SJCRH30 (cell line): ENCODE results near the gene LRRC28. TPM values are rescaled to one million over a fixed set of nuclear protein-coding genes. Genes with fewer than 3 reads are reported as not detected.
A peak's percentile ranks its signal among the peaks of the same experiment; 100 is the strongest.
"Not testable (repeated sequence)": the region's sequence is repeated elsewhere in the genome, so short reads cannot be mapped to it uniquely, and the experiment has no call there.

ENCODE experiments used
- DNase-seq, 2 experiments: peaks; one replicate each; pipeline ENCODE4 v3.0.0-alpha.2; 2015 to 2020
- H3K27ac ChIP-seq: fragments of 250-450 bp; sonication (Bioruptor Pico); 2 replicates; pipeline ENCODE4 v1.5.1; 2020; ENCODE audit warnings: mild to moderate bottlenecking, moderate library complexity
- H3K27me3 ChIP-seq: fragments of 250-450 bp; sonication (Bioruptor Pico); 2 replicates; pipeline ENCODE4 v1.5.1; 2020; ENCODE audit warnings: mild to moderate bottlenecking, moderate library complexity
- H3K36me3 ChIP-seq: fragments of 250-450 bp; sonication (Bioruptor Pico); 2 replicates; pipeline ENCODE4 v1.5.1; 2020; ENCODE audit warnings: mild to moderate bottlenecking, moderate library complexity
- H3K4me1 ChIP-seq: fragments of 250-450 bp; sonication (Bioruptor Pico); 2 replicates; pipeline ENCODE4 v1.5.1; 2020; ENCODE audit warnings: mild to moderate bottlenecking, moderate library complexity
- H3K4me3 ChIP-seq: fragments of 250-450 bp; sonication (Bioruptor Pico); 2 replicates; pipeline ENCODE4 v1.5.1; 2020; ENCODE audit warnings: mild to moderate bottlenecking, moderate library complexity
- H3K9me3 ChIP-seq: fragments of 250-450 bp; sonication (Bioruptor Pico); replicated peaks from 2 replicates; pipeline ENCODE4 v1.5.1; 2020; ENCODE audit warnings: mild to moderate bottlenecking, moderate library complexity
- total RNA-seq: library from RNA; depleted of rRNA; stranded (reverse); fragments of >200 nt; shearing (Covaris generic); gene quantifications from 2 replicates; pipeline ENCODE4 v1.2.3, GENCODE V29; 2014; rRNA removed

Gene LRRC28
- 18.6 and 19.4 TPM in 2 replicates for total RNA-seq

DNA sequence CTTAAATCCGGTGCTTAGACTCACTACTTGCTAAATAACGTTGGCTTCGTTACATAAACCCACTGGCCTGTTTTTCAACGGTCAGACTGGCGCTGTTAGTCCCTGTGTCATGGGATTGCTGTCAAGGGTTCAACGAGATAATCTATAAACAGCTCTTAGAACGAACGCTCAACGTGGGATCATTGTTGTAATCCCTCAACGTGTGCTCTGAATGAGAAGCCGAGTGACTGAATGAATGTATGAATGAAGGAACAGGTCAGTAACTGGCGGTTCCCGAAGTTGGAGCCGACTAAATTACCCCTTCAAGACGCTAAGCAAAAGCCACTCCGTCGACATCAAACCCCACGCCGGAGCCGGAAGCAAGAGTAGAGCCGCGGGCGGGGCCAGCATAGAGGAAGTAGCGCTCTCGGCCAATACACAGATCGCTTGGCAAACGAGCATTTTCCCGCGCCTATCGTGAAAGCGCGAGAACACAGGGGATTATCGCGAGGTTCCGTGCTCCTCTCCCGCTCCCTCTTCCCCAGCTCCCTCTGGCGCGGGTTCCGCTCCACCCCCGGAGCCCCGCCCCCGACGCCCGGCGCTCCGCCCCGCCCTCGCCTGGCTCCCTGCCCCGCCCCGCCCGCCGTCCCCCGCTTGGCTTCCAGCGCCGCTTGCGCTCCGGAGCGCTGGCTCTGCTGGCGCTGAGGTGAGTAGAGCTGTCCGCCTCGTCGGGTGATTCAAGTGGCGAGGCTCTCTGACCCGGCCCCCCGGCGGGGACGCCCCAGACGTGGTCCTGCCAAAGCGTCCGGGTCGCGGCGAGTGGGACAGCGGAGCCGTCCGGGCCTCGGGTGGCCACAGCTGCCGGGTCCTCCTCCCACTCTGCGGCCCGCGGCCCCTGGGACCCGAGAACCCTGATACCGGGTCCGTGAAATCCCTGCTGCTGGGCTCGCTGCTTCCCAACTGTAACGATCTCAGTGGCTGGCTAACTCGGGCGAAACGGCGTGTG is at the start of gene LRRC28:
TSS of gene LRRC28 (plus strand) at position 625 of the 985 bp plus-strand sequence. CDS start 4,477 bp downstream, outside the sequence.
- Histone ChIP-seq H3K4me3 (peak within 1 kb of the TSS; percentile 91), H3K9me3 (no peaks in the 10 kb centered on the region)

DNA sequence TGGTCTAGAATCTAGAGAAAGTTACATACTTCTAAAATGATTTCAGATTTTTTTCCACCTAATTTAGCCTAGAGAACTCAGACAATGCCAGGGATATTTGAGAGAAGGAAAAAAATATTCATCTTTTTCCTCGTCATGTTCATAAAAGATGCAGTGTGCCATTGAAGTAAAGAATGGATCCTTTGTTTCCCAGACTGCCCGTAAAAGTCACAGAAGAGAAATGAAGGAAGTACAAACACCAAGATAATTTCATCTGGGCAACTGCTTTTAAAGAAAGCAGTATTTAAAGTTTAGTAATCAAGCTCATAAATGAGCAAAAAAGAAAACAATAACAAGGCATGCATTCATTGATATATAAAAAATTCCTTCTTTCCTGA is 49.1 kb upstream of the LRRC28 start:
- H3K36me3 ChIP-seq = peaks cover 12% of the 10 kb centered on the region
- no peaks in the 10 kb centered on the region for H3K4me1 ChIP-seq
- no peak overlapping the region for H3K27ac ChIP-seq
- no peak for DNase-seq
- H3K4me3 ChIP-seq = no peak overlapping the region
- peaks cover 7% of the 10 kb centered on the region; the same call in 1 of the 2 replicates for H3K9me3 ChIP-seq
- H3K27me3 ChIP-seq = no peaks in the 10 kb centered on the region

More for the DNA sequence above, at the start of gene LRRC28:
- Histone ChIP-seq H3K27ac (peak within 1 kb of the TSS; percentile 80), H3K27me3 (no peaks in the 10 kb centered on the region), H3K4me1 (peaks cover 14% of the 10 kb centered on the region; the same call in 1 of the 2 replicates), H3K36me3 (no peaks in the 10 kb centered on the region)
- DNase-seq = peak; percentile 98 to 100

DNA sequence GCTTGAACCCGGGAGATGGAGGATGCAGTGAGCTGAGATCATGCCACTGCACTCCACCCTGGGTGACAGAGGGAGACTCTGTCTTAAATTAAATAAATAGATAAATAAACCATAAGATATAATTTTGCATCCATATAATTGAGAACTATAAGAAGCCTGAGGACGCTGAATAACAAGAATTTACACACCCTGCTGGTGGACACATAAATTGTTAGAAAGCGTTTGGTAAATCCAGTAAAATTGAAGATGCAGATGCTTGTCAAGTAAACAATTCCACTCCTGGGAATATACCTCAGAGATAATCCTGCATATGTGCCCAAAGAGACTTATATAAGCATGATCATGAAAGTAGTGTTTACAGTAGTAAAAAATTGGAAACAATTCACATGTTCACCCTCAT is 43.6 kb upstream of the LRRC28 start:
- H3K4me1 ChIP-seq = no peaks in the 10 kb centered on the region
- H3K27ac ChIP-seq = no peak overlapping the region
- peaks cover 7% of the 10 kb centered on the region; the same call in 1 of the 2 replicates for H3K9me3 ChIP-seq
- DNase-seq = no peak
- no peaks in the 10 kb centered on the region for H3K27me3 ChIP-seq
- H3K36me3 ChIP-seq = peaks cover 6% of the 10 kb centered on the region; the same call in 1 of the 2 replicates
- H3K4me3 ChIP-seq = no peak overlapping the region

DNA sequence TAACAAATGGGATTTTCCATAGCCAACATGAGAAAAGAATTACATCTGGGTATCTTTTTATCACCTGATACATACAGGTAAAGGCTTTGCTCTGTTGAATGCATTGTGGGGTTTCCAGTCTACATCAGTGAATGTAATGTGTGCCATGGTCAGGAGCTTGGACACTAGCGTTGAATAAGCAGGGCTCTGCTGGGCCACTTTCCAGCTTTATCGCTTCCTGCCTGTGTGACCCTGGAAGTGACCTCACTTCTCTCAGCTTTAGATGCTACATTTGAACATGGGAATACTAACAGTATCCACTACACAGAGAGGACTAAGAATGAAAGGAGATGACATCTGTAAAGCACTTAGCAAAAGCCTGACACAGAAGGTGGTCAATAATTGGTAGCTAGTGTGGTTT is 42.0 kb upstream of the LRRC28 start:
- no peak for DNase-seq

DNA sequence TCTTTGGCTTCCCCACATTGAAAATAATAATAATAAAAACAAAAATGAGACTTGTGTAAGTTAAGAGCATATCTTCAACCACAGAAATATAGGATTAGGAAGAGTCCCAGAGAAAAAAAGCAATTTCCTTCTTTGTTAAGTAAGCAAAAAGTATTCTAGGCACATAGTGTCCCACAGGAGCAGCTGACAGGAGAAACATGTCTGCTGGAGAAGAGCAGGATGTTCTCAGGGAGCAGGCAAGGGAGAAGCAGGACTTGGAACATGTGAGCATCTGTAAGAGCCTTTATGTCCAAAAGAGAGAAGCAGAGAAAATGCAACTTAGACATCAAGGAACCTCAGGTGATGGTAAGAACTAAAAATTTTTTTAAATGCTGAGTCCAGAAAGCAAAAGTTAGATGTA is 40.9 kb upstream of the LRRC28 start:
- Histone ChIP-seq H3K4me1 (no peaks in the 10 kb centered on the region), H3K27me3 (no peaks in the 10 kb centered on the region), H3K36me3 (peaks cover 8% of the 10 kb centered on the region; the same call in 1 of the 2 replicates), H3K4me3 (no peak overlapping the region), H3K9me3 (peaks cover 7% of the 10 kb centered on the region; the same call in 1 of the 2 replicates), H3K27ac (no peak overlapping the region)
- DNase-seq = no peak

More for the DNA sequence above, 42.0 kb upstream of the LRRC28 start:
- H3K36me3 ChIP-seq = peaks cover 8% of the 10 kb centered on the region; the same call in 1 of the 2 replicates
- H3K4me3 ChIP-seq = no peak overlapping the region
- no peaks in the 10 kb centered on the region for H3K27me3 ChIP-seq
- H3K4me1 ChIP-seq = no peaks in the 10 kb centered on the region
- H3K27ac ChIP-seq = no peak overlapping the region
- H3K9me3 ChIP-seq = peaks cover 7% of the 10 kb centered on the region; the same call in 1 of the 2 replicates

DNA sequence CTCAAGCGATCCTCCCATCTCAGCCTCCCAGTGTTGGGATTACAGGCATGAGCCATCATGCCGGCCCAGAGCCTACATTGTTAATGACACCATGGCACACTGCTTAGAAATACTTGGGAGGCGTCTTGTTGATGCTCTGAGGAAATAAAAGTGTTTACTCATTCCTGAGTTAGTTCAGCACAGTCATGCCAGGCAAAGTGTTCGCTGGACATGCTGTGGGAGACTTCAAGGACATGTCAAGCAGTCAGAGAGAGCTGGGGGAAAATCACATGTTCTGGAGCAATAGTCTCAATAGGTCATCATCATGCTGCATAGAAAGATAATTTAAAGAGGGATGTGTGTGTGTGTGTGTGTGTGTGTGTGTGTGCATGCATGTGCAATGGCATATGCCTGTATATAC is 39.4 kb upstream of the LRRC28 start:
- DNase-seq = no peak
- H3K4me1 ChIP-seq = no peaks in the 10 kb centered on the region
- no peaks in the 10 kb centered on the region for H3K9me3 ChIP-seq
- no peak overlapping the region for H3K27ac ChIP-seq
- no peaks in the 10 kb centered on the region for H3K27me3 ChIP-seq
- H3K4me3 ChIP-seq = no peak overlapping the region
- peaks cover 10% of the 10 kb centered on the region; the same call in 1 of the 2 replicates for H3K36me3 ChIP-seq

DNA sequence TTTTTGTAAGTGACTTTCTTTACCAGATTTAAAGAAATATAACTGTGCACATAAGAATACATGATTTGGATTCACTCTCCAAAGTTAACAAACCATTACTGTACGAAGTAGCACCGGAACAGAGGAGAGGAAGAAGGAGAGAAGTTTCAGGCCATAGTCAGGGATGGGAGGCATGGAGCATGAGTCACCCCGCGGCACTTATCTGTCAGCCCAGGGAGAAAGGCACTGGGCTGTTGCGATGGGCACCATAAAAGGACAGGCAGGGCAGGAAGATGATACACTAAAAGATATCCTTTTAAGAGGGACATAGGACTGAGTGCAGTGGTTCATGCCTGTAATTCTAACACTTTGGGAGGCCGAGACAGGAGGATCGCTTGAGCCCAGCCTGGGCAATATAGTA is 38.9 kb upstream of the LRRC28 start:
- Histone ChIP-seq H3K27me3 (no peaks in the 10 kb centered on the region), H3K36me3 (peaks cover 7% of the 10 kb centered on the region), H3K4me1 (no peaks in the 10 kb centered on the region), H3K4me3 (no peak overlapping the region), H3K9me3 (no peaks in the 10 kb centered on the region), H3K27ac (no peak overlapping the region)
- no peak for DNase-seq

DNA sequence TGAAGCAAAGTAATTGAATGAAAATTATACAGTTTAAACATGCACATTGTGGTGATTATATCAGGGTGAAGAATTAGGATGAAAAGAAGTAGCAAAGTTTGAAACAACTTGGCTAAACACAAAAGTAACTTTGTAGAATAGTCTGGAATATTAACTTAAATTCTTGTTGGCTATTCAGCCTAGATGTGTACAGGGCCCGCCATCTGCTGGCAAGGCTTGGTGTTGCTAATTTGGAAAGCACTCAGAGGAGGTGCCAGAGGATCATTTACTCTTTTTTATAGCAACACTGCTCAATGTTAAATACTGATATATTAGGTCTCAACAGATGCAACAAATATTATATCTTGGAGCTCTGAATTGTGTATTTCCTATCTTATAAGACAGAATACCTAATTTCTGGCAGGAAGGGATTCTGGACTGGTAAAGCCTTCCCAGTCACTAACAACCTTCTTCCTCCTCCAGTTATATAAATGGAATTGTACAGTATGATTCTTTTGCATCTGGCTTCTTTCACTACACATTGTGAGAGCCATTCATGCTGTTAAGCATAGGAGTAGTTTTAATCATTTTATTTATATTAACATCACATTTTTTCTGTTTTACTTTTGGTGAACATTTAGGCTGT is 38.0 kb upstream of the LRRC28 start:
- no peaks in the 10 kb centered on the region for H3K27me3 ChIP-seq
- peaks cover 16% of the 10 kb centered on the region for H3K36me3 ChIP-seq
- H3K9me3 ChIP-seq = no peaks in the 10 kb centered on the region
- no peak overlapping the region for H3K4me3 ChIP-seq
- H3K4me1 ChIP-seq = no peaks in the 10 kb centered on the region
- no peak overlapping the region for H3K27ac ChIP-seq
- DNase-seq = peak; percentile 69 to 77

DNA sequence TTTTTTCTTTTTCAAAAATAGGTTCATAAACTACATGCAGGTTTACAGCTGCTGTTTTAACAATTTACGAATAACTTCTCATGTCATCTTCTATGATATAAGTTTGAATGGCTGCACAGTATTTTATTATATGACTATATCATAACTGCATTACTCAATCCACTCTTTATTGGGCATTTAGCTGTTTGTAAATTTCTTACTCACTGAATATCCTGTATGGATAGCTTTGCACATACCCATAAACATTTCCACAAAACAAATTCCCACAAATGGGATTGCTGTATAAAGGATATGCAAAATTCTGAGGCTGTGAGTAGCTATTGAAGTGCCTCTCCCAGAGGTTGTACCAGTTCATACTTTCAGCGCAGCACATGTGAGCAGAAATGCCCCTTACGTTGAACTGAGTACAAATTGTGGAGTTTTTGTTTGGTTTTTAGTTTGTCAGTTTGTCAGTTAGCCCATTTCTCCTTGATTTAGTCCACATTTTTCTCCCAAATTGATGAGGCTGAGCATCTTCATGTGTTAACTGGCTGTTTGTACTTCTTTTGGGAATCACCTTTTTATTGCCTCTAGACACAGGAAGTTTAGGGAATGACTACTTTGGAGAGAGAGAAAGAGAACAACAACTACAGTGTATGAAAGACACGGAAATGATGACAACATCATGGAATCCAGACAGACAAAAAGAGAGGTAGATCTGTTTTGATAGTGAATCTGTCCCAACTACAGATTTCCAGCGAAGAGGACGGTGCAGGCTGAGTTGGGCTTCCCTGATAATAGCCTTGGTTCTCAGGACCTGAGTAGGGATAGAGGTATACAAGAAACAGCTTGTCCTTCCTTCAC is 26.7 kb upstream of the LRRC28 start:
- DNase-seq = no peak
- no peaks in the 10 kb centered on the region for H3K9me3 ChIP-seq
- no peak overlapping the region for H3K27ac ChIP-seq
- H3K36me3 ChIP-seq = peaks cover 43% of the 10 kb centered on the region
- no peaks in the 10 kb centered on the region for H3K4me1 ChIP-seq
- H3K4me3 ChIP-seq = no peak overlapping the region
- H3K27me3 ChIP-seq = no peaks in the 10 kb centered on the region

DNA sequence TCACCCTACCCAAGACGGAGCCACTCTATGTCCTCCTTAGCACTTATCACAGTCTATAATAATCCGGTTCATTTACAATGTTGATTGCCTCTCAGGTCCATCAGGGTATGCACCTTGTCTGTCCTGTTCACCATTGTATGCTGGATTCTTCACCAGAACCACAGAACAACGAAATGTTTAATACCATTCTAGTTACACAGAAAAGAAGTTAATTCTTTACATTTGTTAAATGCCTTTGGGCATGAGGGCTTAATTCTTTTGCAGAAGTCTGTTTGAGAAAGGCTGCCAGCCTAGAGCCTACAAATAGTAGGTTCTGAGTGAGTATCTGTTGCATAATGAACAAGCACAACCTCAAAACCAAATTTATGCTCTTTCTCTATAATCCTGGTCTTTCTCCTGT is 24.5 kb upstream of the LRRC28 start:
- Histone ChIP-seq H3K27ac (no peak overlapping the region), H3K4me1 (no peaks in the 10 kb centered on the region), H3K9me3 (no peaks in the 10 kb centered on the region), H3K4me3 (no peak overlapping the region), H3K36me3 (peaks cover 27% of the 10 kb centered on the region), H3K27me3 (no peaks in the 10 kb centered on the region)
- DNase-seq = no peak

DNA sequence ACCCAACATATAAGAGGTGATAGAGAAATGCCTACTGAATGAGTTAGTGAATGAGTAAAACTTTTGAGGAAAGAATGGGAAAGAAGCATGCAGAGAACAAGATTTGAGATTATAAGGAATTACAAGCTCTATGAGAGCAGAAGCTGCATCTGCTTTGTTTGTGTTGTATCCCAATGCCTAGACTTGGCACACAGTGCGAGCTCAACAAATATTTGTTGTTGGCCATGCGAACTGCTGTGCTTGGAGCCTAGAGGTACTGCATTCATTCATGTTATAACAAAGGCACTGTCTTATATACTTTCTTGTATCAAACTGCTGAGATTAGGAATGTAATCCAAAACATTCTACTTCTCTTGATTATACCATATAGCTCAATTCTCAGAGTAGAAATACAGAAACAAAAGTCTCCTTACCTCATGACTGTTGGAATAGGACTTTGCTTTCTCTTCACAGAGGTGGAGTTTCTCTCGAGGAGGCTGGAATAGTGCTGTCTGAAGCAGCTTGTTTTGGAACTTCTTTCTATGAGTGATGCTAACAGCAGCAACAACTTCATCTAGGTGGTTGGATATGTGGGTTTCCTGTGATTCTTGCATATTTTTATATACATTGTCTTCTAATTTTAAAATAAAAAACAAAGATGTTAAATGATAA is 23.0 kb upstream of the LRRC28 start:
- H3K27me3 ChIP-seq = no peaks in the 10 kb centered on the region
- no peak overlapping the region for H3K27ac ChIP-seq
- H3K36me3 ChIP-seq = peaks cover 27% of the 10 kb centered on the region
- H3K4me1 ChIP-seq = no peaks in the 10 kb centered on the region
- no peaks in the 10 kb centered on the region for H3K9me3 ChIP-seq
- H3K4me3 ChIP-seq = no peak overlapping the region
- no peak for DNase-seq

DNA sequence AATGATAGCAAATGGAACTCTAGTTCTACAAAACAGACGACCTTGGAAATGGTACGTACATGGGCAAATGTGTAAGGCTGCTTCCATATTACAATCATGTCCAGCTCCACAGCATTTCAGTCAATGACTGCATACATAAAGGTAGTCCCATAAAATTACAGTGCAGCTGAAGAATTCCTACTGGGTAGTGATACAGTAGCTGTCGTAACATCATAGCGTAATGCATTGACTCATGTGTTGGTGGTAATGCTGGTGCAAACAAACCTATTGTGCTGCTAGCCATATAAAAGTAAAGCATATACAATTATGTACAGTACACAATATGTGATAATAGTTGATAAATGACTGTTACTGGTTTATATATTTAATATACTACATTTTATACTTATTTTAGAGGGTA is 20.4 kb upstream of the LRRC28 start:
- peaks cover 17% of the 10 kb centered on the region for H3K36me3 ChIP-seq
- no peak overlapping the region for H3K4me3 ChIP-seq
- no peaks in the 10 kb centered on the region for H3K4me1 ChIP-seq
- no peak for DNase-seq
- no peaks in the 10 kb centered on the region for H3K9me3 ChIP-seq
- no peaks in the 10 kb centered on the region for H3K27me3 ChIP-seq
- H3K27ac ChIP-seq = no peak overlapping the region

DNA sequence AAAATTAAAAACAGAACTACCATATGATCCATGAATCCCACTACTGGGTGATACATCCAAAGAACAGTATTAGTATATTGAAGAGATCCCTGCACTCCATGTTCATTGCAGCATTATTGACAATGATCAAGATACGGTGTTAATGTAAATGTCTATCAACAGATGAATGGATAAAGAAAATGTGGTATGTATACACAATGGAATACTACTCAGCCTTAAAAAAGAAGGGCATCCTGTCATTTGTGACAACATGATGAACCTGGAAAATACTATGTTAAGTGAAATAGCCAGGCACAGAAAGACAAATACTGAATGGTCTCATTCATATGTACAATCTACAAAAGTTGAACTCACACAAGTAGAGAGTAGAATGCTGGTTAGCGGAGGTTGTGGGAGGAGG is 18.5 kb upstream of the LRRC28 start:
- H3K27ac ChIP-seq = no peak overlapping the region
- no peak overlapping the region for H3K4me3 ChIP-seq
- no peaks in the 10 kb centered on the region for H3K9me3 ChIP-seq
- no peak for DNase-seq
- H3K27me3 ChIP-seq = no peaks in the 10 kb centered on the region
- H3K36me3 ChIP-seq = peaks cover 21% of the 10 kb centered on the region
- H3K4me1 ChIP-seq = no peaks in the 10 kb centered on the region

DNA sequence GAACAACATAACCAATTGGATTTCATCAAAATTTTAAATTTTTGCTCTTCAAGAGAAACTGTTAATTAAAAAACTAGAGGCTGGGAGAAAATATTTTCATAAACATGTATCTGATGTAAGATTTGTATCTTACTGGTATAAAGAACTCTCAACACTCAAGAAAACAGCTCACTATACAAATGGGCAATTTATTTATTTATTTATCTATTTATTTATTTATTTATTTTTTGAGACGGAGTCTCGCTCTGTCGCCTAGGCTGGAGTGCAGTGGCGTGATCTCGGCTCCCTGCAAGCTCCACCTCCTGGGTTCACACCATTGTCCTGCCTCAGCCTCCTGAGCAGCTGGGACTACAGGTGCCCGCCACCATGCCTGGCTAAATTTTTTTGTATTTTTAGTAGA is 17.1 kb upstream of the LRRC28 start:
- not testable (repeated sequence) for H3K27ac ChIP-seq, H3K27me3 ChIP-seq, H3K9me3 ChIP-seq, H3K4me3 ChIP-seq, DNase-seq, H3K4me1 ChIP-seq
- H3K36me3 ChIP-seq = peaks cover 14% of the 10 kb centered on the region; the same call in 1 of the 2 replicates
